BJ (cell line): ENCODE data around the gene NUAK1. TPM values are rescaled to one million over a fixed set of nuclear protein-coding genes. Genes with fewer than 3 reads are reported as not detected.
"Not testable (repeated sequence)": the region's sequence is repeated elsewhere in the genome, so short reads cannot be mapped to it uniquely, and the experiment has no call there.

Source experiments
- CTCF ChIA-PET: fragments of 350-600 bp; formaldehyde crosslinking; extraction: SDS; loops from one replicate; lab custom pipeline; 2021; ENCODE audit warnings: antibody characterized with exemption, inconsistent platforms; lab: Yijun Ruan, JAX
- POLR2A ChIA-PET: fragments of 300-600 bp; sonication (Branson Sonifier 250); formaldehyde crosslinking; extraction: SDS; loops from one replicate; lab custom pipeline; 2021; ENCODE audit warnings: antibody characterized with exemption; lab: Charles Lee
- DNase-seq: peaks from one replicate; pipeline ENCODE4 v3.0.0-alpha.2; 2011; ENCODE audit warnings: low read depth
- H3K27me3 ChIP-seq: 2 replicates; pipeline ENCODE4 v1.6.0; 2011; ENCODE audit warnings: low read length; ENCODE audit not compliant: control insufficient read depth, insufficient read depth
- H3K36me3 ChIP-seq: 2 replicates; pipeline ENCODE4 v1.5.1; 2011; ENCODE audit warnings: low read length; ENCODE audit not compliant: control insufficient read depth, insufficient read depth
- H3K4me3 ChIP-seq: 2 replicates; pipeline ENCODE4 v1.5.1; 2011; ENCODE audit warnings: low read depth, mild to moderate bottlenecking, control low read depth, low read length
- CTCF ChIP-seq: IDR thresholded peaks from 2 replicates; pipeline ENCODE4 v1.5.1; 2011; ENCODE audit warnings: low read depth, mild to moderate bottlenecking, control low read depth, inconsistent platforms, low read length, moderate library complexity; ENCODE audit not compliant: insufficient read depth
- polyA plus RNA-seq: library from polyadenylated mRNA; depleted of rRNA; stranded (reverse); fragments of >200 nt; gene quantifications from 2 replicates; pipeline ENCODE4 v1.2.3, GENCODE V29; 2011

NUAK1 gene
- polyA plus RNA-seq, 1 experiment, result 37.0 TPM

GRCh38 chr12:106020736-106021135 is 118.0 kb downstream of the NUAK1 start:
- H3K4me3 ChIP-seq, result no peak overlapping the region
- ChIA-PET POLR2A (no interaction called here), CTCF (interaction anchor here (0.9 to 2.5 kb wide), 2 partner anchors 9 to 12 kb away, joined by 3 to 8 read pairs; no protein-coding TSS in a partner anchor)
- no peaks in the 10 kb centered on the region for H3K36me3 ChIP-seq
- no peak for TF ChIP-seq CTCF
- no peak for DNase-seq
- H3K27me3 ChIP-seq, result no peaks in the 10 kb centered on the region

- no peak for TF ChIP-seq CTCF
- Histone ChIP-seq H3K4me3 (no peak overlapping the region), H3K27me3 (no peaks in the 10 kb centered on the region), H3K36me3 (no peaks in the 10 kb centered on the region)
- CTCF ChIA-PET, result interaction anchor here (0.7 to 1.2 kb wide), 2 partner anchors 11 to 117 kb away, joined by 3 read pairs; no protein-coding TSS in a partner anchor
- POLR2A ChIA-PET, result no interaction called here
- no peak for DNase-seq
Observed at GRCh38 chr12:106019144-106019543, 119.6 kb downstream of the NUAK1 start.

DNA sequence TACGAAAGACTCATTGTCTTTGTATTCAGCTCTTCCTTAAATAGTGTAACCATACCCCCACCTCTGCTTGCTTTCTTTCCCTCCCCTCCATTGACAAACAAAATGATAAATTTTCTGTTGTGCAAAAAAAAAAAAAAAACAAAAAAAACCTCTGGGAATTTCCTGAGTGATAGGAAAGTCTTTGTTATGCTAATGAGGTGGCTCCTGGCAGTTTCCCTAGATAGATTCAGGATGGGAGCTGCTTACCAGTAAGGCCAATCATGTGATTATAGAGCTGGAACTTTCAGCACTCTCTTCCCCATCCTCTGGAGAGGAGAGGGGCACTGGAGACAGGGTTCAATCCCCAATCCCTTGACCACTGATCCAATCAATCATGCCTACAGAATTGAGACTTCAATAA is 120.5 kb downstream of the NUAK1 start:
- CTCF ChIA-PET, result interaction anchor here (1.2 kb wide), 1 partner anchor 12 kb away, joined by 3 read pairs; no protein-coding TSS in a partner anchor
- TF ChIP-seq CTCF, result no peak
- Histone ChIP-seq H3K27me3 (no peaks in the 10 kb centered on the region), H3K4me3 (no peak overlapping the region), H3K36me3 (no peaks in the 10 kb centered on the region)
- POLR2A ChIA-PET, result no interaction called here
- no peak for DNase-seq

- POLR2A ChIA-PET, H3K36me3 ChIP-seq, DNase-seq, H3K4me3 ChIP-seq, H3K27me3 ChIP-seq: not testable (repeated sequence)
- CTCF ChIA-PET, result interaction anchor here (1.5 kb wide), 1 partner anchor 119 kb away, joined by 3 read pairs; no protein-coding TSS in a partner anchor
Observed at GRCh38 chr12:106016601-106017278, 122.0 kb downstream of the NUAK1 start.

GRCh38 chr12:106015646-106016045 is 123.1 kb downstream of the NUAK1 start:
- Histone ChIP-seq H3K4me3 (no peak overlapping the region), H3K27me3 (no peaks in the 10 kb centered on the region), H3K36me3 (no peaks in the 10 kb centered on the region)
- ChIA-PET CTCF (interaction anchor here (0.9 to 1.5 kb wide), 2 partner anchors 121 to 595 kb away, joined by 3 read pairs; no protein-coding TSS in a partner anchor), POLR2A (no interaction called here)
- TF ChIP-seq CTCF, result no peak
- DNase-seq, result no peak
